HG03354 (cell line): Measurements from ENCODE around the gene PRDM4.
"Not testable (repeated sequence)": the region's sequence is repeated elsewhere in the genome, so short reads cannot be mapped to it uniquely, and the experiment has no call there.

Experiments used
- ATAC-seq: cut with Tn5 transposase; IDR thresholded peaks from one replicate; pipeline ENCODE4 v1.9.1; 2021; ENCODE audit warnings: mild to moderate bottlenecking; ENCODE audit not compliant: unreplicated experiment, poor library complexity, severe bottlenecking

PRDM4 gene

DNA sequence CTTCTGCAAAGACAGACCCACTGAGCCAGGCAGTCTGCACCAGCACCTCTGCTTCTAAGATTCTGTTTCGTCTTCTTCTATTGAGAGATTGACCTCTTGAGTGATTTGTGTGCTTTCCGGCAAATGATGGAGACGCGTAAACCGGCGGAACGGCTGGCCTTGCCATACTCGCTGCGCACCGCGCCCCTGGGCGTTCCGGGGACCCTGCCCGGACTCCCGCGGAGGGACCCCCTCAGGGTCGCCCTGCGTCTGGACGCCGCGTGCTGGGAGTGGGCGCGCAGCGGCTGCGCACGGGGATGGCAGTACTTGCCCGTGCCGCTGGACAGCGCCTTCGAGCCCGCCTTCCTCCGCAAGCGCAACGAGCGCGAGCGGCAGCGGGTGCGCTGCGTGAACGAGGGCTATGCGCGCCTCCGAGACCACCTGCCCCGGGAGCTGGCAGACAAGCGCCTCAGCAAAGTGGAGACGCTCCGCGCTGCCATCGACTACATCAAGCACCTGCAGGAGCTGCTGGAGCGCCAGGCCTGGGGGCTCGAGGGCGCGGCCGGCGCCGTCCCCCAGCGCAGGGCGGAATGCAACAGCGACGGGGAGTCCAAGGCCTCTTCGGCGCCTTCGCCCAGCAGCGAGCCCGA, 14.3 kb upstream of the PRDM4 start:
- no peak for ATAC-seq

DNA sequence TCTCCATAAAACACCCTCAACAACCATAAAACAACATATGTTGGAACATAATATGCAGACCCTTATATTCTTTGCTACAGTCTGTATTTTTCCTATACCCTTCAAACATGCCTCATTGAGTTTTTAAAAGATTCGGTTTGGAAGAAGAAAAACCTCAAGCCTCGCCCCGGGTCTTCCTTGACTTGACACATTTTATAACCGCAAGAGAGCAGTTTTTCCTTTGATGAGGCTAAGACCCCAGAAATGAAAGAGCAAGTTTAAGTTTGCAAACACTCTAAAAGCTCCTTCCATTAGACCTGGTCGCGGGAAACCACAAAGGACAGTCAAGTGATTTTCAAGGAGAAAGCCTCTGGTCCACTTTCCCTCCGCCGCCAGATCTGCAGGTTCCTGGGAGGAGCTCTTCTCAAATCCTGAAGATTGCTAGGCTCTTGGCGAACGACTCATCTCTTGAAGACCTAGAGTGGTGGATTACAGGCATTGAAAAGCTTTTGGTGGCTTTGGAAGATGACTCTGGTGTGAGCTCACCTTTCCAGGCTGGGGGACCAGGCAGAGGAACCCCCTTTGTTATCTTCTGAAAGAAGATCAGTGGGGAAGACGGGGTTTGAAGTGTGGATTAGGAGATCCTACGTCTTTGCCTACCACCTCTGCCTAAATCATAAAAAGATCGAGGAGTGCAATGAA, 13.6 kb upstream of the PRDM4 start, which contains the start of gene ASCL4:
TSS of gene ASCL4 (plus strand) at position 356 of the 681 bp plus-strand sequence. CDS start 515 bp downstream, outside the sequence.
- no peak for ATAC-seq

- no peak for ATAC-seq
These were observed 6.5 kb upstream of the PRDM4 start for GRCh38 chr12:107767466-107767865.

DNA sequence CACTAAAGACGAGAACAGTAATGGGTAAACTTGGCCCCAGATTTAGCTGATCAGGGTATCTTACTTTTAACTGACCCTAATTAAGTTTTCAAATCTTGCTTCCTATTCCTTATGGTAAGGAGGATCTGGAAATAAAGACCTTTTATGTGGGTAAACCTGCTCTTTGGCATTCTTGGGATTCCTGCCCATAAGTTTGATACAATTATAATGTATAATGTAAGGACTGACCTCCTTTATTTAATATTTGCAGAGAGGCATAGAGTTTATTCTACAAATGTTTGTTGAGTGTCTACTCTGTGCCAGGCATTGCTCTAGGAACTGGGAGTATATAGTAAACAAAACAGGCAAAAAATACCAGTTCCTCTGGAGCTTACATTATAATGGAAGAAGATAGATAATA, 4.4 kb upstream of the PRDM4 start:
- no peak for ATAC-seq

GRCh38 chr12:107764626-107765025, 3.7 kb upstream of the PRDM4 start:
- ATAC-seq, result no peak

- no peak for ATAC-seq
These were observed 1.9 kb upstream of the PRDM4 start for GRCh38 chr12:107762874-107763273.

DNA sequence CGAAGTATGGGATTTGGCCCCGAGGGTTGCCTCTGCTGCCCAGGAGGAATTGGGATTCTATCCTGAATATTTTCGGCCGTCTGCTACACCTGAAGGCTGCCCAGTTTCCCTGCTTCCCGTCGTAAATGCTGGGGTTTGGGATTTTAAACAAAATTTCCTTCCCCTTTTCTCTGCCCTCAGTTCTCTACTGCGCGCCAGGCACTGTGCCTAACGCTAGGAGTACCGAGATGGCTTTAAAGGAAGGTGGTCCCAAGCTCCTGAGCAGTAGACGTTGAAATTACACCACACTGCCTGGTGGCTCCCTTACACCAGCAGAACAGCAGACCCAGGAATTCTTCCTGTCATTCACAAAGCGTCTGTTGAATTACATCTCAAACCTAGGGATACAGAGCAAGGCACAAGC, 566 bp upstream of the PRDM4 start:
- peak; percentile 27 for ATAC-seq

DNA sequence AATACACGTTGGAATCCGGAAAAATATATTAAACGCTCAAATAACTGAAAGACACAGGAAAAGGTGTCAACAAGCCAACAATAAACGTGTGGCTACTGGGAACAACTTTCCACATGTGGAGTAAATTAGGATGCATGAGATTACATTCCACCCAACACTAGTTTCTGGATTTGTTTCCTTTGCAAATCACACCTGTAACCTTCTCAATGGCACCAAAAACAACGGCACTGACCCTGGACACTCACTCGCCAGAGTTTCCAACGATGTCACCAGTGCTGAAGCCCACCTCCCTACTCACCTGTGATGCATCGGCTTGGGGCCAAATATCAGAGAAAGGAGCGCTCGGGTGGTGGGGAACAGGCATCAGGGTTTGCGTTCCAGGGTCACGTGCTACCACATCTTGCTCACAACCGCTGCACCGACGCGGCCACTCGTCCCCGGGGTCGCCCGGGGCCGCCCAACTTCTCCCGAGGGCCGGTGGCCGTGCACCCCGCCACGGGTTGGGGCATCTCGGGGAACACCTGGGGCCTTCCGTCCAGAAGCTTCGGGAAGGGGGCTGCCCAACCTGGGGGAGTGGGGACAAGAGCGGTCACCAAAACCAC, 629 bp downstream of the PRDM4 start:
- peak; percentile 25 for ATAC-seq

DNA sequence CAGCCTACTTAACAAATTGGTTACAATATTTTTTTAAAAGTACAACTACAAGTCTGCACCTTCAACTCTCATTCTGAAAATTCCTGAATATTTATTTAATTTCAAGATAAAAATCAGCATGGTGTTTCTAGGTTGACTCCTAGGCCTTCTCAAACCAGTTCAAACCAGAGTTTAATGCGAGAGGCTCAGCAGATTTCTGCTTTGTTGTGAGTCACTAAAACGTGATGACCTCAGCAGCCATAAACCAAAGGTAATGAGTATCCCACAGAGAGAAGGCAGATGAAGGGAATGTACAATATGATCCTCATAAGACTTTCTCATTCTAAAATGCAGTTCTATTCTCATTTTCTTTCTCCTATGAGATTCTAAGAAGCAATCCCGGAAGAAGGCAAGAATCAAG, 1.5 kb downstream of the PRDM4 start:
- no peak for ATAC-seq

GRCh38 chr12:107749083-107749482, 11.9 kb downstream of the PRDM4 start:
- no peak for ATAC-seq

DNA sequence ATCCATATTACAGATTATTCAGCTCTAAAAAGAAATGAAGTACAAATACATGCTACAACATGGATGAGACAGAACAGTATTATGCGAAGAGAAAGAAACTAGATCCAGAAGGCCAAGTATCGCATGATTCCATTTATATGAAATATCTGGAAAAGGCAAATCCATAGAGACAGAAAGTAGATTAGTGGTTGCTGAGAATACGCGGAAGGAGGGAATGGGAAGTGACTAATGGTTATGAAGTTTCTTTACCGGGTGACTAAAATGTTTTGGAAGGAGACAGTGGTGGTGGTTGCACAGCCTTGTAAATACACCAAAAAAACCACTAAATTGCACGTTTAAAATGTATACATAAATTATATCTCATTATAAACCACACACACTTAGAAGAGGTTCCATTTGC, 12.5 kb downstream of the PRDM4 start:
- ATAC-seq, result no peak

DNA sequence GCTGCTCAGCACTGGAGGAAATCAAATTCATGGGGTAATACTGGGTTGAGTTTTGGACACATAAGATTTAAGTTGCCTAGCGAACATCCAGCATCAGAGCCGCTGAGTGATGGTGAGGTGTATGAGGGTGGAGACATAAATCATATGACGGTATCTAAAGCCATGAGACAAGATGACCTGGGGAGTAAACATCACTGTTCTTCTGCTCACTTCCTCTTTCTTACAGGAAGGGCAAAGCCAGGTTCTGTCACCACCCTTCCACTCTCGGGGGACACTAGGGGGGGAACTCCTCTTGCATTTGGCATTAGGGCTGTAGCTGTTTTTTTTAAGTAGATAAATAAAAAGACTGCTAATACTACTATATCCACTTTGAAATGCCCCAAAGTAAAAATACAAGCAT, 24.0 kb downstream of the PRDM4 start:
- peak; percentile 97 for ATAC-seq

GRCh38 chr12:107735763-107736162, 25.2 kb downstream of the PRDM4 start:
- ATAC-seq, result no peak

DNA sequence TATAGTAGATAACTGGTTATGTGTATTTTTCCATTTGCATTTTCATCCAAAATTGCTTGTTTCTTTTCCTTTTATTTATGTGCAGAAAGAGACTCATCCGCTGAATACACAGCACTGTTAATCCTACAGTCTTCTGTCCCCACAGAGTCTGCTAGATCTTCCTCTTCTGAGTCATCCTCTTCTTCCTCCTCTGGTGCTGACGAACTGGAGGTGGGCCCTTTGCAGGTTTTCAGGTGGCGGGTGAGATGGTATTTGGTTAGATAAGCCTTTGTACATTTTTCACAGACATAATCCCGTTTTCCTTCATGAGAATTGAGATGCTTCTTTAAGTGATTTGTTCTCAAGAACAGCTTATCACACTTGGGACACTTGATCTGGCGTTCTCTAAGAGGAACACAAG, 26.8 kb downstream of the PRDM4 start:
- no peak for ATAC-seq

- no peak for ATAC-seq
These were observed 28.6 kb downstream of the PRDM4 start for GRCh38 chr12:107732365-107732764.

GRCh38 chr12:107731366-107731765, 29.6 kb downstream of the PRDM4 start:
- ATAC-seq, result no peak

DNA sequence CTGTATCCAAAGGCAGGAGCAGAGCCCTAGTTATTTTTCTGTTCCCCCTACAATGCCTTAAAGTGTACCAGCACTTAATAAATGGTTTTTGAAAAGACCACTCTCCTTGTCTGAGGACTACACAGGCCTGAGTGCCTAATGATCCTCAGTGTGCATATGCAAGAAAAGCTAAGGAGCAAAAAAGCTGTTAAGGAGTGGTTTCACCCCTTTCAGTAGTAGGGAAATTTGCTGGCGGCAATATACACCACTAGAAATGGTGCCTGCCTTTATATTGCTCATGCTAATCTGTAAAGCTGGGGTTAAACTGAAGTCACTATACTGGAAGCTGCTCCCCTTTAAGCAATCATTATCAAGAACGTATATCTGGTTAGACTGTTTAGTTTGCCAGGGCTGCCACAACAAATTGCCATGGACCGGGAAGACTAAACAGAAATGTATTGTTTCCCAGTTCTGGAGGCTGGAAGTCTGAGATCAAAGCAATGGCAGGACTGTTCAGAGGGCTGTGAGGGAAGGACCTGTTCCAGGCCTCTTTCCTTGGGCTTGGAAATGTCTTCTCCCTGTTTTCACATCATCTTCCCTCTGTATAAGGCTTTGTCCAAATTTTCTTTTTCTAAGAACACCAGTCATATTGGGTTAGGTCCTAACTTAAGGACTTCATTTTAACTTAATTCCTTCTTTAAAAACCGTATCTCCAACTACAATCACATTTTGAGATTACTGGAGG, 30.2 kb downstream of the PRDM4 start:
- no peak for ATAC-seq

GRCh38 chr12:107727742-107728141, 33.2 kb downstream of the PRDM4 start:
- not testable (repeated sequence) for ATAC-seq

DNA sequence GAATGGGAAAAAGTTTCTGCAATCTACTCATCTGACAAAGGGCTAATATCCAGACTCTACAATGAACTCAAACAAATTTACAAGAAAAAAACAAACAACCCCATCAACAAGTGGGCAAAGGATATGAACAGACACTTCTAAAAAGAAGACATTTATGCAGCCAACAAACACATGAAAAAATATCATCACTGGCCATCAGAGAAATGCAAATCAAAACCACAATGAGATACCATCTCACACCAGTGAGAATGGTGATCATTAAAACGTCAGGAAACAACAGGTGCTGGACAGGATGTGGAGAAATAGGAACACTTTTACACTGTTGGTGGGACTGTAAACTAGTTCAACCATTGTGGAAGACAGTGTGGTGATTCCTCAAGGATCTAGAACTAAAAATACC, 33.6 kb downstream of the PRDM4 start:
- ATAC-seq, result not testable (repeated sequence)

DNA sequence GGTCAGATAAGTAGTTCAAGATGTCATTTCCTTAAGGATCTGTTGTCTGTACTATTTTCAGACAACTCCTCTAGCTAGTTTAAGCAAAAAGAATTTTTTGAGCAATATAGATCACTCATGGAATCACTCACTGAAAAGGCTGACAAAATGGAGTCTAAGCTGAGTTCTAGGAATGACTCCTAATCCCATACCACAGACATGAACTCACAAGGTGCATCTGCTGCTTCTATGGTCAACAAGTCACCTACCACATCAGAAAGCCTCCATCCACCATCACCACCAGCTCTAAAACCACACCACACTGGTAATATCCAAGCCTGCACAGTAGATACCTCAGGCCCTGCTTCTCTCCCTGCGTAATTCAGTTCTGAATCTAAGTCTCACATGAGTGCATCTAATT, 42.3 kb downstream of the PRDM4 start:
- no peak for ATAC-seq

- ATAC-seq, result no peak
These were observed 45.2 kb downstream of the PRDM4 start for GRCh38 chr12:107715780-107716179.
